ENCODE measurements around the gene RTP5. TPM values are rescaled to one million over a fixed set of nuclear protein-coding genes. Genes with fewer than 3 reads are reported as not detected.

Gene RTP5
- total RNA-seq, 1 experiment from 2014 or later: not detected

- Histone ChIP-seq H3K79me2 (ENCODE audit: low read length) (no peaks in the 10 kb centered on the region), H3K9me3 (ENCODE audit: low read length) (no peaks in the 10 kb centered on the region), H4K20me1 (ENCODE audit: insufficient read depth, low read depth, low read length) (no peaks in the 10 kb centered on the region), H3K36me3 (ENCODE audit: insufficient read depth, low read length) (no peaks in the 10 kb centered on the region), H3K4me2 (ENCODE audit: low read depth, low read length, poor library complexity, severe bottlenecking) (no peak overlapping the region), H3K4me1 (ENCODE audit: low read length) (no peaks in the 10 kb centered on the region), H3K9me2 (replicated peaks; ENCODE audit: insufficient read depth, low read length) (no peaks in the 10 kb centered on the region), H3K4me3 (ENCODE audit: low read length) (no peak overlapping the region), H2AFZ (ENCODE audit: low read length) (no peak overlapping the region), H3K27me3 (ENCODE audit: low read length) (no peaks in the 10 kb centered on the region), H3K9ac (ENCODE audit: low read length) (no peak overlapping the region), H3K27ac (ENCODE audit: low read length) (no peak overlapping the region)
- DNase-seq: no peak
Observed at GRCh38 chr2:241849616-241850543, 19.6 kb upstream of the RTP5 start.

GRCh38 chr2:241850544-241851324, 18.8 kb upstream of the RTP5 start:
- H3K9me3 ChIP-seq (ENCODE audit: low read length): no peaks in the 10 kb centered on the region
- no peak for DNase-seq
- H4K20me1 ChIP-seq (ENCODE audit: insufficient read depth, low read depth, low read length): no peaks in the 10 kb centered on the region
- H3K4me3 ChIP-seq (ENCODE audit: low read length): no peak overlapping the region
- H3K36me3 ChIP-seq (ENCODE audit: insufficient read depth, low read length): no peaks in the 10 kb centered on the region
- no peak overlapping the region for H3K4me2 ChIP-seq (ENCODE audit: low read depth, low read length, poor library complexity, severe bottlenecking)
- no peak overlapping the region for H2AFZ ChIP-seq (ENCODE audit: low read length)
- H3K4me1 ChIP-seq (ENCODE audit: low read length): no peaks in the 10 kb centered on the region
- no peaks in the 10 kb centered on the region for H3K9me2 ChIP-seq (replicated peaks; ENCODE audit: insufficient read depth, low read length)
- H3K27ac ChIP-seq (ENCODE audit: low read length): no peak overlapping the region
- no peak overlapping the region for H3K9ac ChIP-seq (ENCODE audit: low read length)
- H3K27me3 ChIP-seq (ENCODE audit: low read length): no peaks in the 10 kb centered on the region
- no peaks in the 10 kb centered on the region for H3K79me2 ChIP-seq (ENCODE audit: low read length)

- no peak overlapping the region for H3K4me2 ChIP-seq (ENCODE audit: low read depth, low read length, poor library complexity, severe bottlenecking)
- H3K27ac ChIP-seq (ENCODE audit: low read length): no peak overlapping the region
- H3K4me1 ChIP-seq (ENCODE audit: low read length): no peaks in the 10 kb centered on the region
- no peaks in the 10 kb centered on the region for H3K36me3 ChIP-seq (ENCODE audit: insufficient read depth, low read length)
- H3K9me2 ChIP-seq (replicated peaks; ENCODE audit: insufficient read depth, low read length): no peaks in the 10 kb centered on the region
- H2AFZ ChIP-seq (ENCODE audit: low read length): no peak overlapping the region
- no peak overlapping the region for H3K4me3 ChIP-seq (ENCODE audit: low read length)
- no peaks in the 10 kb centered on the region for H3K79me2 ChIP-seq (ENCODE audit: low read length)
- H3K9me3 ChIP-seq (ENCODE audit: low read length): no peaks in the 10 kb centered on the region
- no peak overlapping the region for H3K9ac ChIP-seq (ENCODE audit: low read length)
- no peaks in the 10 kb centered on the region for H3K27me3 ChIP-seq (ENCODE audit: low read length)
- DNase-seq: no peak
- no peaks in the 10 kb centered on the region for H4K20me1 ChIP-seq (ENCODE audit: insufficient read depth, low read depth, low read length)
Observed at GRCh38 chr2:241851325-241852115, 18.0 kb upstream of the RTP5 start.

- no peaks in the 10 kb centered on the region for H3K9me3 ChIP-seq (ENCODE audit: low read length)
Observed at GRCh38 chr2:241852116-241852980, 17.2 kb upstream of the RTP5 start.

GRCh38 chr2:241852981-241853631, 16.4 kb upstream of the RTP5 start:
- no peak for DNase-seq
- H3K4me3 ChIP-seq (ENCODE audit: low read length): no peak overlapping the region
- no peak overlapping the region for H3K9ac ChIP-seq (ENCODE audit: low read length)
- no peak overlapping the region for H2AFZ ChIP-seq (ENCODE audit: low read length)
- no peaks in the 10 kb centered on the region for H3K4me1 ChIP-seq (ENCODE audit: low read length)
- no peak overlapping the region for H3K27ac ChIP-seq (ENCODE audit: low read length)
- H3K79me2 ChIP-seq (ENCODE audit: low read length): no peaks in the 10 kb centered on the region
- no peaks in the 10 kb centered on the region for H3K27me3 ChIP-seq (ENCODE audit: low read length)
- no peaks in the 10 kb centered on the region for H3K9me2 ChIP-seq (replicated peaks; ENCODE audit: insufficient read depth, low read length)
- no peaks in the 10 kb centered on the region for H4K20me1 ChIP-seq (ENCODE audit: insufficient read depth, low read depth, low read length)
- H3K9me3 ChIP-seq (ENCODE audit: low read length): no peaks in the 10 kb centered on the region
- no peaks in the 10 kb centered on the region for H3K36me3 ChIP-seq (ENCODE audit: insufficient read depth, low read length)
- H3K4me2 ChIP-seq (ENCODE audit: low read depth, low read length, poor library complexity, severe bottlenecking): no peak overlapping the region

More at GRCh38 chr2:241852116-241852980, 17.2 kb upstream of the RTP5 start:
- H4K20me1 ChIP-seq (ENCODE audit: insufficient read depth, low read depth, low read length): no peaks in the 10 kb centered on the region
- no peaks in the 10 kb centered on the region for H3K27me3 ChIP-seq (ENCODE audit: low read length)
- H3K27ac ChIP-seq (ENCODE audit: low read length): no peak overlapping the region
- H3K9ac ChIP-seq (ENCODE audit: low read length): no peak overlapping the region
- H3K4me3 ChIP-seq (ENCODE audit: low read length): no peak overlapping the region
- no peak for DNase-seq
- H3K4me1 ChIP-seq (ENCODE audit: low read length): no peaks in the 10 kb centered on the region
- no peak overlapping the region for H2AFZ ChIP-seq (ENCODE audit: low read length)
- H3K9me2 ChIP-seq (replicated peaks; ENCODE audit: insufficient read depth, low read length): no peaks in the 10 kb centered on the region
- no peaks in the 10 kb centered on the region for H3K79me2 ChIP-seq (ENCODE audit: low read length)
- H3K4me2 ChIP-seq (ENCODE audit: low read depth, low read length, poor library complexity, severe bottlenecking): no peak overlapping the region
- H3K36me3 ChIP-seq (ENCODE audit: insufficient read depth, low read length): no peaks in the 10 kb centered on the region

GRCh38 chr2:241853651-241854341, 15.7 kb upstream of the RTP5 start:
- Histone ChIP-seq H3K9me3 (ENCODE audit: low read length) (no peaks in the 10 kb centered on the region), H3K9ac (ENCODE audit: low read length) (no peak overlapping the region)
- no peak for DNase-seq

More at GRCh38 chr2:241853651-241854341, 15.7 kb upstream of the RTP5 start:
- H3K36me3 ChIP-seq (ENCODE audit: insufficient read depth, low read length): no peaks in the 10 kb centered on the region
- H3K4me1 ChIP-seq (ENCODE audit: low read length): peaks cover 2% of the 10 kb centered on the region
- H3K4me2 ChIP-seq (ENCODE audit: low read depth, low read length, poor library complexity, severe bottlenecking): no peak overlapping the region
- no peak overlapping the region for H3K27ac ChIP-seq (ENCODE audit: low read length)
- no peaks in the 10 kb centered on the region for H4K20me1 ChIP-seq (ENCODE audit: insufficient read depth, low read depth, low read length)
- H3K4me3 ChIP-seq (ENCODE audit: low read length): no peak overlapping the region
- no peaks in the 10 kb centered on the region for H3K9me2 ChIP-seq (replicated peaks; ENCODE audit: insufficient read depth, low read length)
- H3K79me2 ChIP-seq (ENCODE audit: low read length): no peaks in the 10 kb centered on the region
- H3K27me3 ChIP-seq (ENCODE audit: low read length): no peaks in the 10 kb centered on the region
- H2AFZ ChIP-seq (ENCODE audit: low read length): no peak overlapping the region

Measured in Karpas-422 (cell line).